ENCODE measurements around the gene MIOS. TPM values are rescaled to one million over a fixed set of nuclear protein-coding genes. Genes with fewer than 3 reads are reported as not detected.

Gene MIOS
- total RNA-seq, 1 donor from 2014 or later, result 27.8 TPM

DNA sequence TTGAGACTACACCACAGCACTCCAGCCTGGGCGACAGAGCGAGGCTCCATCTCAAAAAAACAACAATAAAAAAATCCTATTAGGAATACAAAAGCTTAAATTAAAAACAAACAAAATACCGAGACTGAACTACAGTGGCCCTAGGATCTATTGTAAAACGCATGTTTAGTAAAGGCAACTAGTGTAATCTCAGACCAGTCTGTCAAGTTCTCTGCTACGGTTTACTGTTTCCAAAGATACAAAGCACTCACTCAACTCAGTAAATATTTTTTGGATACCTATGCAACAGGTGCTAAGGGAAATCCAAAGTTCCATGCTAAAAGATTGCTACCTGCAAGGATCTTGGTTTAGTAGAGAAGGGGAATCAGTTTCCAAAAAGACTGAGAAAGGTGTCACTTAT lies 3.4 kb upstream of the MIOS start:
- Histone ChIP-seq H3K4me3 (no peak overlapping the region), H3K27me3 (no peaks in the 10 kb centered on the region), H3K4me1 (peaks cover 8% of the 10 kb centered on the region), H3K36me3 (no peaks in the 10 kb centered on the region), H3K27ac (no peak overlapping the region), H3K9me3 (no peaks in the 10 kb centered on the region)
- TF ChIP-seq, protein P1, sequence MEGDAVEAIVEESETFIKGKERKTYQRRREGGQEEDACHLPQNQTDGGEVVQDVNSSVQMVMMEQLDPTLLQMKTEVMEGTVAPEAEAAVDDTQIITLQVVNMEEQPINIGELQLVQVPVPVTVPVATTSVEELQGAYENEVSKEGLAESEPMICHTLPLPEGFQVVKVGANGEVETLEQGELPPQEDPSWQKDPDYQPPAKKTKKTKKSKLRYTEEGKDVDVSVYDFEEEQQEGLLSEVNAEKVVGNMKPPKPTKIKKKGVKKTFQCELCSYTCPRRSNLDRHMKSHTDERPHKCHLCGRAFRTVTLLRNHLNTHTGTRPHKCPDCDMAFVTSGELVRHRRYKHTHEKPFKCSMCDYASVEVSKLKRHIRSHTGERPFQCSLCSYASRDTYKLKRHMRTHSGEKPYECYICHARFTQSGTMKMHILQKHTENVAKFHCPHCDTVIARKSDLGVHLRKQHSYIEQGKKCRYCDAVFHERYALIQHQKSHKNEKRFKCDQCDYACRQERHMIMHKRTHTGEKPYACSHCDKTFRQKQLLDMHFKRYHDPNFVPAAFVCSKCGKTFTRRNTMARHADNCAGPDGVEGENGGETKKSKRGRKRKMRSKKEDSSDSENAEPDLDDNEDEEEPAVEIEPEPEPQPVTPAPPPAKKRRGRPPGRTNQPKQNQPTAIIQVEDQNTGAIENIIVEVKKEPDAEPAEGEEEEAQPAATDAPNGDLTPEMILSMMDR (IDR thresholded peaks at IDR 0.05), result no peak
- ATAC-seq (no peak), DNase-seq (no peak)
- intact Hi-C loops (cut with DNase I), result no loop called here

DNA sequence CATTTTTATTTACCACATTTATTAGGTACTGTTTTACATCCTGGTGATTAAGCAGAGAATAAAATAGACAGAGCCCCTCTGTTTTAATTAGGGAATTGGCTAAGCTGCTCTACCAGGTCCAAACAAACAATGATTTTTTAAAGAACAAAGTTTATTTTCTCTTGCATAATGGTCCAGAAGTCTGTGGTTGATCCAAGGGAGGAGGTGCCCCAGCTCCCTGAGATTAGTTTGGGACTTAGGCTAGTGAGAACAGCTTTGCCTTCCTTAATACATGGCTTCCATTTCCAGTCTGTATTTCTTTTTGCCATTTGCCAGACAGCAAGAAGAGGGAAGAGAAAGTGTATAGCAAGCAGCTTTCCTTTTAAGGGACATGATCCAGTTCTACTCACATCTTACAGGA lies 2.9 kb upstream of the MIOS start:
- Histone ChIP-seq H3K4me3 (no peak overlapping the region), H3K36me3 (no peaks in the 10 kb centered on the region), H3K4me1 (peaks cover 13% of the 10 kb centered on the region), H3K27ac (no peak overlapping the region), H3K27me3 (no peaks in the 10 kb centered on the region), H3K9me3 (no peaks in the 10 kb centered on the region)
- TF ChIP-seq, protein P1 (IDR thresholded peaks at IDR 0.05), result no peak
- no peak for ATAC-seq
- DNase-seq, result no peak
- intact Hi-C loops (cut with DNase I), result no loop called here

DNA sequence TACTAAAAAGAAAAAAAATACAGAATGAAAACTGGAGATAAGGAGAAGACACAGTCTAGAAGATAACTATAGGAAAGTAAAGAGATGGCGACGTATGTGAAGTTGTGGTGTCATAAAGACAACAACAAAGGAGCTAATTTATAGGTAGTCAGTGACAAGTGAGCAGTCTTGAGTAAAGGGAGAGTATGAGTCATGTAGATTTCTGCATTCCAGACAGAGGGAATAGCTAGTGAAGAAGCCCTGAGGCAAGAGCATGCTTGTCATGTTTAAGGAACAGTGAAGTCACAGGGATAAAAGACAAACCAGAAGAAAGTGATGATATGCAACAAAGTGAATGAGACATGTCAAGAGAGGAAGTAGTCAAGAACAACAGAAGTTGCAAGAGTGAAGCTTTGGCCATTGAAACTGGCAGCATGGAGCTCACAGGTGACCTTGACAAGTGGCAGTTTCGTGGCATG lies 2.3 kb upstream of the MIOS start:
- peaks cover 17% of the 10 kb centered on the region for H3K4me1 ChIP-seq
- H3K4me3 ChIP-seq, result no peak overlapping the region
- TF ChIP-seq, protein P1 (IDR thresholded peaks at IDR 0.05), result no peak
- H3K36me3 ChIP-seq, result no peaks in the 10 kb centered on the region
- no peak overlapping the region for H3K27ac ChIP-seq
- no peaks in the 10 kb centered on the region for H3K27me3 ChIP-seq
- DNase-seq (no peak), ATAC-seq (no peak)
- H3K9me3 ChIP-seq, result no peaks in the 10 kb centered on the region
- intact Hi-C loops (cut with DNase I), result no loop called here

DNA sequence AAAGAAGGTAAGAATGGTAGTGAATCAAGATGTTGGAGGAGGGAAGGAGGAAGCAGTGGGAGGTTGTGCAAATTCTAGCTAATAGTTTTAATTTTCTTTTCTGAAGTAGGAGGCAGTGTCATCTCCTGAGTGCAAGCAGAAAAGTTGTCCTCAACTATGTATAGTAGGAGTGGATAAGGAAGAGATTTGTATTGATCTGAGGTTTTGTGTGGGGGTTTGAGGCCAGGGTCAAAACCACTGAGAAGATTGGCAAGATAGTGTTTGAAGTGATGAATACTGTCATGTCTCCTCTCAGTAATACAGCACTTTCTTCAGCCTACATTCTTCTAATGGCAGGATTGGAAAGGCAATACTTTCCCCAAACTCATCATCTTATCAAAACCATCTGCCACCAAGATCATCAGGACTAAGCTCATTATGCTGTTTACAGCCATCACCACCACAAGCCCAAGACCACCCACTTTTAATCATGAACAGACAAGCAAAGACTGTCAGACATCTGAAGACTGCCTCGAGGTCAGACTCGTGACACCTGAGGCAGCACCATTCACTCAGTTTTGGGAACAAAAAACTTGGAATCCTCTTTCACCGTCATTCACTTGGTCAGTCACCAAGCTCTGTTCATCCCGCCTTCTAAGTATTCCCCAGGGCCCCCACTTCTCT lies 1.5 kb upstream of the MIOS start:
- intact Hi-C loops (cut with DNase I), result no loop called here
- TF ChIP-seq, protein P1 (IDR thresholded peaks at IDR 0.05), result no peak
- Histone ChIP-seq H3K9me3 (no peaks in the 10 kb centered on the region), H3K27me3 (no peaks in the 10 kb centered on the region), H3K4me3 (no peak overlapping the region), H3K36me3 (no peaks in the 10 kb centered on the region), H3K27ac (no peak overlapping the region), H3K4me1 (peaks cover 17% of the 10 kb centered on the region)
- no peak for DNase-seq
- ATAC-seq, result no peak

DNA sequence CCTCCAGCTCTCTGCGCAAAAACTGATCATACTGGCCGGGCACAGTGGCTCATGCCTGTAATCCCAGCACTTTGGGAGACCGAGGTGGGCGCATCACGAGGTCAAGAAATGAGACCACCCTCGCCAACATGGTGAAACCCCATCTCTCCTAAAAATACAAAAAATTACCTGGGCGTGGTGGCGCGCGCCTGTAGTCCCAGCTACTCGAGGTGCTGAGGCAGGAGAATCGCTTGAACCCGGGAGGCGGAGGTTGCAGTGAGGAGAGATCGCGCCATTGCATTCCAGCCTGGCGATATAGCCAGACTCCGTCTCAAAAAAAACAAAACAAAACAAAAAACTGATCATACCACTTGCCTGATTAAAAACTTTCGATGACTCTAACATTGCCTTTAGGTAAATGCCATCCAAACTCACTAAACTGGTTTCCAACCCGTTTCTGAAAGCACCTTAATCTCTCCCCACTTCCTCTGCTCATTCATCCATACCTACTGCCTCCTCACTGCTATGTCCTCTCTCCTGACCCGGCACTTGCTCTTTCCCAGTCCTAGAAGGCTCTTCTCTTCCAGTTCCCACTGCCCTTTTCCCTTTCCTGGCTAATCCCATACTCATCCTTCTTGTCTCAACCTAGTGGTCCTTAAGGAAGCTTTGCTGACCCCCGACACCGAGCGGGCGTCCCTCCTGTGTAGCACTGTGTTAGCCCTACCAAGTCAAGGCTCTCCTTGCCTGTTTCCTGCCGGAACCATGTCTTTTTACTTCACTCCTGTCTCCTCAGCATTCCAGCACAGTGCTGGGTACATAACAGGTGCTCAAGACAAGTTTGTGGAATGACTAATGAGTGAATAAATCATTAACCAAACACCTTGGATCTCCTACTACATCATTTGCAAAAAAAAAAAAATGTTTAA lies 686 bp upstream of the MIOS start:
- Histone ChIP-seq H3K27me3 (no peaks in the 10 kb centered on the region), H3K4me1 (peaks cover 17% of the 10 kb centered on the region), H3K36me3 (no peaks in the 10 kb centered on the region), H3K4me3 (peak overlapping the region; percentile 74), H3K27ac (peak overlapping the region; percentile 90), H3K9me3 (no peaks in the 10 kb centered on the region)
- TF ChIP-seq, protein P1 (IDR thresholded peaks at IDR 0.05), result no peak
- no peak for DNase-seq
- peak; percentile 59 for ATAC-seq
- intact Hi-C loops (cut with DNase I), result no loop called here
